NCI-H345 (cell line): Measurements from ENCODE around the gene ASTN2.
A peak's percentile ranks its signal among the peaks of the same experiment; 100 is the strongest.

Experiments used
- DNase-seq: peaks from one replicate; lab custom pipeline; 2025; lab: John Stamatoyannopoulos, UW

The ASTN2 gene

DNA sequence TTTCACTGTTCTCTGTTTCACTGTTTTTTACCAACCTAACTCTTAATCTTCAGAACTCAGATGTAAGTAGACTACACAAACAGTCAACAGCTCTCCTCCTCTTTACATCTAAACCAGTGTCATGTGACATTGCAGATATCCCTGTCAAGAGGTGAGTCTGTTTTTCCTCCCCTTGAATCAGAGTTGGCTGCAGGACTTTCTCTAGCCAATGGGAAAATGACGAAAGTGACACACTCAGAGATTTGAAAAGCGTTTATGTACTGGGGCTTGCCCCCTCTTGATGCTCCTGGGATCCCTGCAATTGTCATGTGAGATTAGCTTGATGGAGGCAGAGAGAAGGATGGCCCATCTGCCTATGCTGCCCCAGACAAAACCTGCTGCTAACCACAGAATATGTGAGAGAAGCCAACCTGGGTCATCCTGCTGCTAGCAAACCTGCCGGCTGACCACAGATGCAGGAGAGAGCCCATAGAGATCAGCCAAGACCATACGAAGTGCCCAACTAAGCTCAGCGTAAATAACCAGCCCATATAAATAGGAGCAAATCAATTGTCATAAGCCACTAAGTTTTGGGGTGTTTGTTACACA is 111.1 kb downstream of the ASTN2 start:
- DNase-seq: no peak

DNA sequence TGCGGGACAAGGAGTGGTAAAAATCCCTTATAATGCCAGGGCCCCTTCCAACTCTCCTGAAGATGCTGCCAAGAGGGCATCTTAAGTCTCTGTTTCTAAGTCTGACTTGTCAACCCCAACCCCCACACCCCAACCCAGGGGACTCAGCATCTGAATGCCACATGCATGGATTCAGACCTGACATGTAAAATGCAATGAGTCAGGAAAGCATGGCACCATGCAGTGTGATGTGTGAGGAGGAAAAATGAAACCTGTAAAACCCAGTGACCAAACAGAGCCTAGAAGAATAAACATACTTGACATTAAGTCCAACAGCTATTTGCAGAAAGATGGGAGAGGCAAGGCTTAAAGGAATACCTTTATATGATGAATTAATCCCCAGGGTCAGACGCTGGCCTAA is 112.4 kb downstream of the ASTN2 start:
- no peak for DNase-seq

DNA sequence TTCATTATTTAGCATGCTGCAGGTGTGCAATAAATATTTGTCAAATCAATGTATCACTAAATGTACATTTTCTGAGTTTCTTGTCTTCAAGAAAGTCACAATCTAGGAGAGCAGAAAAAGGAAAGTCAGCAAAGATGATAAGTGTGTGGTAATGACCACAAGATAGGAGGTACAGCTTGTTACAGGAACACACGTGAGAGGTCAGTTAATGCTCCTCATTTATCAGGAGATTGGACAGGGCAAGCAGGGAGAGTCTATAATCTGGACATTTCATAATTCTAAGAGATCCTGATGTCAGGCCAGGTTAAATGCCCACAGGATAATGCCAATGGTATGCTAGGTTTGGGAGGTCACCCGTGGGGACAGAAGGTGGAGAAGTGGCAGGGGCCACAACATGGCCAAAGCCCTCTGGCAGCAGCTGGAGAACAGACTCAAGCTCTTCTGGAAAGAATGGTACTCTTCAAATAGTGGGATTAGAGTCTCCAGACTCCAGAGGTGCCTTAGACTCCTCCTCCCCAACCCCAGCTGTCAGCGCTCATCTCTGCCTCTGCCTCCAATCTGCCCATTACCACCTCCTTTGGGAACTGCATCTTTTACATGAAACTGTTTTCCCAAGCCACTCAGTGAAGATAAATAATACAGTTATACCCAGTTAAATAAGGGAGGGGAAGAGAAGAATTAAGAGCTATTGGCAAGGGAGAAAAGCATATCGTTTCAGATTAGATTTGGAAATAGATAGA is 114.3 kb downstream of the ASTN2 start:
- DNase-seq: no peak

DNA sequence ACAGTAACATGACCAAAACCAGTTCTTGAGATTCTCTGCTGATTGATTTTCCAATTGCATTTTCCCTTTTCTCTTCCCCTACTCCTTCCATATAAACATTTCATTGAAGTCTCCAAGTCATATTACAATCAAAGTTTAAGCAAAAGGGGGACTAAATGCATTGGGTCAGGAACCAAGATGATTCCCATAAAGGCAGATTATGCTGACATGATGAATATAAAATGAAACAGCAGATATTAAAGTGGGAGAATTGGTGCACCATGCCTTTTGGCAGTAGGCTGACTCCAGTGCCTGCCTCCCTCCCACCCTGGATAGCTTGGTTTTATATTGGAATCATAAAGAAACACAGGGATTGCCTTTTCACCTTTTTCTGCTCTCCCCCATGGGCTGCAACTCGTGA is 118.4 kb downstream of the ASTN2 start:
- DNase-seq: no peak

DNA sequence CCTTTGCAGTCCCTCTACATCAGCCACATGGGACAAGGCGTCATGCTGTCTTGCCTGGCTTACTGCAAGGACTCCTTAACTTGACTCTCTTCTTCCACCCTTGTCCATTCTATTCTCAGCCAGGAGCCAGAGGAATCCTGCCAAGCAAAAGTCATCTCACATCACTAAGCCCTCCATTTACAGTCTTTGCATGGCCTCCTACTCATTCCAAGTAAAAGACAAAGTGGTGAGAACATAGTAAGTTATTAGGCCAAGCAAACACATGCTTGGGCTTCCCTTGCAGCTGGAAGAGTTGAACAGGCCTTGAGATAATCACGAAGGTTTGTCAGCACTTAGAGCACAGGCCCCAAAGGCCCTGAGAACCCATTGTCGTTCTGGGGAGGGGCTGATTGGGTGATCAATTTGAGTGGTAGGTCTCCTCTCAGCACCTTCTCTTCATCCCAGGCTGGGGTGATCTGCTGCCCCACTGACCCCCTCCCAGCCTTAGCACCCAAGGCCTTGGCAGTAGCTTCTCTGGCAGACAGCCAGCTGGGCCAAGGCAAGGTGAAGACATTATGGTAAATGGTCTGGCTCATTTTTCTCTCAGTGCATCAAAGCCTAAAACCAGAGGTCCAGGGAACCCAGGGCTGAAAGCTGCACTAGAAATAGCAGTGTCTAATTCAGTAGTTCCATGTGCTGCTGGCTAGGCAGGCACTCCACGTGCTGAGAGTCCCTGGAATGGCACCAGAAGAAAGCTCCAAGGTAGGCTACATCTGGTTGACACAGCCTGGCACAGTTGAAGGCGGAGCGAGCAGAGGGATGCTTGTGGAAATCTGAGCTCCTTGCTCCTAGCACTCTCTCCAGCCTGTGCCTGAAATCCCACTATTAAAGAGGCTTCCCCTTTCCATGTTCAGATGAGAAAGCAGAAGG is 121.4 kb downstream of the ASTN2 start:
- DNase-seq: no peak

DNA sequence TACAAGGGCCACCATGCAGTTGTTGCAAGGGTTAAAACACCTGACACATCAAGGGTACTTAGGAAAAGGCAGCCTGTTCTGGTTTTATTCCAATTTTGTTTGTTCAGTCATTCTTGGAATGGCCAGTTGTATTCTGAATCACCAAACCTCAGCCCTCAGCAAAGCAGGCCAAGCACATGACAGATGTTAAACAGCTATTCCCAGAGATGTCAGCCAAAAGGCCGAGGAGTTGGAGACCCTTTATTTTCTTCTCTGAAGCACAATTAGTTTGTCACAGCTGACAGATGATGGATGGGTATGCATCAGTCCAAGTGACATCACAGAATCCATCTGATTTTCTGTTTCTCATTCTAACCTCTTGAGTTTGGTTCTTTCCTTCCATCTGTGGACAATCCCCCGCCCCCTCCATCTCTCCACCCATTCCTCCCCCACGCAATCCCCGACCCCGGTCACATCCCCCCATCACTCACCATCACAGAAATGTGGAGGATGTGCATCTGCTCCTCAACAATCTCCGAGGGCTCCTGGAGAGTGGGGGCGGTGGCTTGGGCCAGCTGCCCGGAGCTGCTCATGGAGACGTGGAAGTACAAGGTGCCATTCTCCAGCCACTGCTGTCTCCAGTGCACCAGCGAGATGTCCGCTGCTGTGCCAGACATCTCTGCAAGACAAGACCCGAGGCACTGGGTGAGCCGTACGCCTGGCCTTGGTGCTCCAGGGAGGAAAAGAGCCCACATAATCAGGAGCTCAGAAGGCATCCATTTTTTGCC is 123.8 kb downstream of the ASTN2 start:
- DNase-seq: no peak

DNA sequence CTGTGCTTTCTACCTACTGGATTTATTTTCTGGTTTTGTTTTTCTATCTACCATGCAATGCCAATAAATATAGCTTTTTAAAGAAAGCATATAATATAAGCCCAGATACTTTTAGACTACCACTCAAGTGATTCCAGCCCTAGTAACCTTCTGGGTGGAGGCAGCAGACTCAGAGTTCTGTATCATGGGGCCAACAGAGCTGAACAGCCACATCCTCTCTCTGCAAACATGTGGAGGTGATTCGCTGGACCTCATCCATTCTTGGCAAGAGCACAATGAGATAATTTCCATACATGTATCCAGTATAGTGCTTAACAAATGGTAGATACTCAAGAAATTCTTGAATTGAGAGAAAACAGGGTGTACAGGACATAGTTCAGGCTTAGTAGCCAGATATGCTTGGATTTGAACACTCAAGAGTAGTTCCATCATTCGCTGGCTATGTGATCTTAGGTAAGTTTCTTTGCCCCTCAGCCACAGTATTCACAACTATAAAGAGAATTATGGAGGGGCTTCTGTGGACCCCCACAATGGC is 124.5 kb downstream of the ASTN2 start:
- DNase-seq: no peak

DNA sequence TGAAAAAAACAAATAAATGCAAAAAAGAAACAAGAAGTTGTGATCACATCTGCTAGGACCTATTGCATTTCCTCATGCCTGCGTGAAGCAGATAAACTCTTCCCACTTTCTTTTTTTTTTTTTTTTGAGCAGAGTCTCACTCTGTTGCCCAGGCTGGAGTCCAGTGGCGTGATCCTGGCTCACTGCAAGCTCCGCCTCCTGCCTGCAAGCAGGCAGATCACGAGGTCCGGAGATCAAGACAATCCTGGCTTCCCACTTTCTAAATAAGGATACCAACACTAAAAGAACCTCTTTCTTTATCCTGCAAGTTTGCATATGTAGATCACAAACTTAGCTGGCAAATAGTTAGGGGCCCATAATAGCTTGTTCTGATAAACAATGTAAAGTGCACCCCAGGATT is 128.6 kb downstream of the ASTN2 start:
- no peak for DNase-seq

DNA sequence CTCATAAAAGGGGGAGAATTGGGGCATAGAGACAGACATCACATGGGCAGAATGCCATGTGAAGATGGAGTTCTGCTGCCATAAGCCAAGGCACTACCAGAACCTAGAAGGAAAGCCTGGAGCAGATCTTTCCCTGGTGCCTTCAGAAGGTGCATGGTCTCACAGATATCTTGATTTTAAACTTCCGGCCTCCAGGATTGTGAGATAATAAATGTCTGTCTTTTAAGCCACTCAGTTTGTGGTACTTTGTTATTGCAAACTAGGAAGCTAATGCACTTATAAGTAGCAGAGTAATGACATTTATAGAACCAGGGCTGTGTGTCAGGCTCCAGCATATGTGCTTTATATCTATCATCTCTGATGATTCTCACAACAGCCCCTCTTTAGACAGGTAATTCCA is 130.4 kb downstream of the ASTN2 start:
- DNase-seq: no peak

DNA sequence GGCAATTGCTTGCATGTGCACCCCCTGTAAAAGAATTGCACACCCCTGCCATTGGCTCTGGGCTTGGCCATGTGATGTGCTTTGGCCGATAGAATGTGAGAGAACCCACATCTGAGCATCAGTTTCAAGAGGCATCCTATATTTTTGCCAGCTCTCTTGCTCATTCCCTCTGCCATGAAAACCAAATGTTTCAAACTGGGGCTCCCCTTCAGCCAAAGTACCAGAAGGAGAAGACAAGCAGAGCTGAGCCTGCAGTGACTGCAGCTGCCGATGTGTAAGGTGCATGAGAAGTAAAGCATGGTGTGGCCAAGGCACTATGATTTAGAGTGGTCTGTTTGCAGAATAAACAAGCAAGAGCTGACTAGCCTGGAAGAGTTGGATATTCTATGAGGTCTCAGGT is 132.3 kb downstream of the ASTN2 start:
- DNase-seq: no peak

DNA sequence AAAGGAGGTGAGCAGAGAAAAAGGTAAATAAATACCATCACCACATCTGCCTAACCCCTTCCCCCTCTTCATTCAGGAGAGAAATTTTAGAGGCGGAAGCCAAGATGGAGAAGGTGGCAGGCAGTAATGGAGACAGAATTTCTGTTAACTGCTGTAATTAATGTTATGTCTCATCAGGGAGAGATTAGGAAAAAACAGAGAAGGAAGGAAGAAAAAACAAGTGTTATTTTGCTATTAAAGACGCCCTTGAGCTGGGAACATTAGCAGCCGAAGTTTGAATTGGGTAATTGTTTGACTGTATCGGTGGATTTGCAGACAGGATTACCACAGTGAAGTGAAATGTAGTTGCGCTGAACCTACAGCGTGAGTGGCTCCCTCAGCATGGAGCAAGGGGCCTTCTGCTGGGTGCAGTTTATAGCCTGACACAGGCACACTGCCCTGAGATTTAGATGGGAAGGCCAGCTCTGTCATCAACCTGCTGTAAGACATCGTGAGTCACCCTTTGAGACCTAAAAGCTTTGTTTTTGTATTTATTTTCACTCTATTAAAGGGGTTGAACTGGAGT is 136.3 kb downstream of the ASTN2 start:
- no peak for DNase-seq

DNA sequence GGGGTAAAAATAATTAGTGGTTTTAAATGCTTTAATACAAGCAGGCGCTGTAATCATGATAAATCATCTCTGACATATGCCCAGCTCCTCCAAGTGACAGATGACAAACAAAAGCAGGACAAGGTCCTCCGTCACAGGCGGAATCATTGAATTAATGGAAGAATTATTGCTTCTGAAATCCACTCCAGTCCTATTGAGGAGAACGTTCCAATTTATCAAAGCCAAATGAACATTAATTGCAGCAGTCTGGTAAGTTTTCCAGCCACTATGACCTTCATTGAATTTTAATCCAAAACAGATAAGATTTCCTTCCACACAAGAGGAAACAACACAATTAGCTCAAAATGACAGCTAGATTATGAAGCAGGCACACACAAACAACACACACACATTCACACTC is 136.8 kb downstream of the ASTN2 start:
- DNase-seq: no peak

DNA sequence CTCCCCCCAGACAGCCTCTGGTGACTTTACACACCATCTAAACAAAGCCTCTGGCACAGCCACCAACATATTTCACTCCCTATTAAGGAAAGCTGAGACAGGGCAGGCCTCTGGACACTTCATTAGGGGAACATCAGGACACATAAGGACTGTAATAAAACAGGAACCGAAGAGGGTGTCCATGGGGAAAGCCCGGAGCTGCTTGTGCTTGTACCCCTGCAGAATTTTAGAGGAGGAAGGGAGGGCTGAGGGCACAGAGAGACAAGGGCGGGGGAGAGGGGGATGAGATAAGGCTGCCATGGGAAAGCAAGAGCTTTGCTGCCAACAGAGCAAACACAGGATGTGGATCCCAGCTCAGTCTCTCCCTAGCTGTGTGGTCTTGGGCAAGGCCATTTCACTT is 138.4 kb downstream of the ASTN2 start:
- no peak for DNase-seq

DNA sequence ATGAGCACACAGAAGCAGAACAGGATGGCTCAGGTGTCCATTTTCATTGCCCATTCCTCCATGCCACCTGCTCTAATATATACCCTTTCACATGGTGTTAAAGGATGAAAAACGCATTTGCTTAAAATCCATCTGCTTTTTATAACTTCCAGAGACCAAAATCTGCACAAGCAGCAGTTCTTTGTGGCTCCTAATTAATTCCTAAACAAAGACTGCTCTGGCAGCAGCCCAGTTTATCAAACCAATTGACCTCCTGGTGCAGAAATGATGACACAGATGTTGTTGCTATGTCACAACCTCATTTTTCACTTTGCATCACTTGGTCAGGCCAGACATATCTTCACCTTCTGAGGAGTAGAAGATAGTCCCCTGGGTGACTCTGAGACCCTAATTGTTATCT is 141.2 kb downstream of the ASTN2 start:
- no peak for DNase-seq

DNA sequence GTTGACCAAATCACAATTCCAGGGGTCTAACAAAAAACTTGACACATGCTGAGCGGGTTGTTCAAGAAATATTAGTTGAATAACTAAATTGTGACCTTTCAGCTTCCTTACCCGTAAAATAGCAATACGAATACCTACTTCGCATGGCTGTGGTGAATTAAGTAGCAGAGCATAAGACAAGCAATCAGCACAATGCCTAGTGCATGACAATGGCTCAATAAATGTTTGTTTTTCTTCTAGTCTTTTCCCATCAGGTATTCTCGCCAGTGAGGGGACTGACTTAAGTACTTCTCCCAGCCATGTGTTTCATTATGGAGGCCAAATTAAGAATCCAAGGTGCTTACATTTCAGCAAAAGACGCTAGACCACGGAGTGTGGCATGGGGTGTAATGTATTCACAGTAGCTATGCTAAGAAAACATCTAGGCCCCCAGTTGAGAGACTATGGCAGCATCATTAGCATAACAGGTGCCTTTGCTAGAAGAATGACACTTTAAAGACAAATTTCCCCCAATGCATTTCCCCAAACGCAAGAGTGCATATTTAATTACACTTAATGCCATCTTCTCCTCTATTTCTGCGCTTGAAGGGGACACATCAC is 145.9 kb downstream of the ASTN2 start:
- peak; percentile 45 for DNase-seq

DNA sequence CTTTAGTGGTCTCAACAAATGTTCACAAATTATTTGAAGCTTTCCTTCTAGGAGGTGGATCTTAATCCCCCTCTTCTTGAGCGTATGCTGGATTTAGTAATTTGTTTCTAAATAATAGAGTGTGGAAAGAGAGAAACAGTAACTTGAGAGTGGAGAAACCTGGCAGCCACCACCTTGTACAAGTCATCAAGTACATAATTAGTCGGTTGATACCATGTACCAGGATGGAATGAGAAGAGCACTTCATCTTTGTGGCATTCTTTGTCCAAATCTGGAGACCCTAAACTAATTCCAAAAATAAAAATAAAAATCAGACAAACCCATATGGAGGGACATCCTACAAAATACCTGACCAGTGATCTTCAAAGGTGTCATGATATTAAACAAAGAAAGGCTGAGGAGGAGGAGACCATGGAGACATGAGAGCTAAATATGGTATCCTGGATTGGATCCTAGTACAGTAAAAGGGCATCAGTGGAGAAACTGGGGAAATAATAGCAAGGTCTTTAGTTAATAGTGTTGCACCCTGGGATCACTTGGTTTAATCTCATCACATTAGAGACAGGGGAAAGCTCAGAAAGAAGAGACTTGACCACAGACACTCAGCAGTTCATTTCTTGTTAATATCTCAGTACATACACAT is 147.9 kb downstream of the ASTN2 start:
- DNase-seq: no peak

DNA sequence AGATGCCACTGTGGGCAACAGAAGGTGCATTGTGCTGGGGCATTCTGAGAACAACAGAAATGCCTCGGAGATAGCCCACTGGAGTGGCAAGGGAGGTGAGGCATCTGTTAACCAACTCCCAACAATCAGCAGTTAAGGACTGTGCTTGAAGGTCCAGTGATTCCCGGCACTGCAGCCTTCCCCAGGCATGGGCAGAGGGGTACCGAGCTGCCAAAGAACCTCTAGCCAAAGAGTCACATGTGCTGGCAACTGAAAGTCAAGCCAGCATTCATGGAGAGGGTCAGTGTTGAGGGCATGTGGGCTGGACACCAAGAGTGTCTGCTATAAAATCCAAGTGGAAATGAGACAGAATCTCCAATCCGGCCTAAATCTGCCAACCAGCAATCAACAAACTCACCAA is 149.6 kb downstream of the ASTN2 start:
- DNase-seq: no peak

DNA sequence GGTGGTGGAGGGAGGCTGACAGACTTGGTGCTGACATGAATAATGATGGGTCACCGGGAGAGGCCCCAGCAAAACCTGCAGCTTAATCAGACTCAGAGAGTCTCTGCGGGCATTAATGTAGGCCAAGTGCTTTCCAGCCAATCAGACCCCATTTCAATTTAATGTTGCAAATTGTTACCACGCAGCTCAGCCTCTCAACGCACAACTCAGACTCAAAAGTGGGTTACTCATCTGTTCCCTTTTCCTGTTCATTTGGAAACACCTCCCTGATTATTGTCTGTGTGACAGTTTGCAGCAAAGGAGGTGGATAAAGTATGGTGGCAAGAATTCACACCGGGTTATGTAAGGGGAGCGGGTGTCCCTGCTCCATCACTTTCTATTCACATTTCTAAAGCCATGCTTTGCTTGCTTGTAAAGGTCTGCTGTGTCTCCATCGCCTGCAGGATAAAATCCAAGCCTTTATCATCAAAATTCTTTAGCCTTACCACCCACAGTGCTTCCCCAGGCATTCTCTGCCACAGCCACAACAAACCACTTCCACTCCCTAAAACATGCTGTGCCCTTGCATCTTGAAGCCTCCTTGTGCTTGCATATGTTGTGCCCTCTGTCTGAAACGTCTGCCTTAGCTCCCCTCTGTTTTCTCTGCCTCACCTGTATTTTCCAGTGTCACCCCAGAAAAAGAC is 156.5 kb downstream of the ASTN2 start:
- DNase-seq: no peak

DNA sequence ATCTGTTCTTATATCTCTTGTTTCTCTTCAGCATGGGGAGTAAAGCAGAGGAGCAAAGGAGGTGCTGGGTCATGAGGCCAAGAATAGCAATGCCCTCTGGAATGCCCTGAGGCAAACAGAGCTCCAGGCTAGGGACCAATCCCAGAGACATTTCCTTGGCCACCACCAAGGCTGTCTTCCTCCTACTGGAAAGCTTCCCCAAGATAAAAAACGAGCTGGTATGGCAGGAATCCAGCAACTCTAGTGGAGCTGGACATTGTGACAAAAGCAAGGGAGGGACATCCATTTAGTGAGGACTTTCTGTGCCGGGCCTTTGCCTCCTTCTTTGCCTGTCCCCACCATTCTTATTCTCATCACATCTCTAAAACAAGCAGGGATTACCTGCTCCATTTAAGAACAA is 161.6 kb downstream of the ASTN2 start:
- DNase-seq: no peak

DNA sequence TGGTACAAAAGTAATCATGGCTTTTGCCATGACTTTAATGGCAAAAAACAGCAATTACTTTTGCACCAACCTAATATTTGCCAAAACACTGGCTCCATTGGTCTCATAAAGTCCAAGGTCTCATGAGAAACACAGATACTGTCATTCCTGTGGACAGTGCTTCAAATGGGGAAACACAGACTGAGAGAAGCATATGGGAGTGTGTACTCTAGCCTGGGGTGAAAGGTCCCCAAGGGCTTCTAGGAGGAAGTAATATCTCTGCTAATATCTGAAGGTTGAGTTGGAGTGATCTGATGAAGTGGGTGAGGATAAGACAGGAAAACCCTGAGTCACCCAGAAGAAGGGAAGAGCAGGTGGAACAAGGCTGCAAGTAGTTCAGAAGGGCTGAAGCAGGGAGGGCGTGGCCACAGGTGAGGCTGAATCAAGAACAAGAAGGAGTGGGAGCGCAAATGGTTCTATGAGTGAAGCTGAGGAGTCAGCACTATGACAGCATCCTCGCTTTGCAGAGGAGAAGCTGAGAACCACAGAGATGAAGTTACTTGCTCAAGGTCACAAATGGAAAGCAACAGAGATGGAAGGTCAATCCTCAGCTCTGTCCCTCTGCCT is 164.1 kb downstream of the ASTN2 start:
- DNase-seq: no peak
